ENCODE results near the gene BAD. TPM values are rescaled to one million over a fixed set of nuclear protein-coding genes. Genes with fewer than 3 reads are reported as not detected.

BAD gene
- total RNA-seq, 1 experiment from 2014 or later: 23.3 TPM

- H2AK5ac ChIP-seq (ENCODE audit: insufficient read length, low read length): no peak overlapping the region
- Mint-ChIP-seq H3K9me3 (no peaks in the 10 kb centered on the region; a peak in 1 of 5 replicates), H3K27ac (peak overlapping the region in 2 of 3 experiments; percentile 67 to 87; a peak in 6 of 7 replicates), H3K27me3 (ENCODE audit: low read depth) (no peaks in the 10 kb centered on the region), H3K4me1 (peaks cover 40 to 49% of the 10 kb centered on the region in 2 experiments), H3K4me3 (peak overlapping the region; percentile 88 to 94), H3K36me3 (ENCODE audit: insufficient read depth in 1 of 3, low read depth in 3 of 3) (peaks cover 12 to 22% (median 13%) of the 10 kb centered on the region in 3 experiments; a peak in 6 of 7 replicates)
- no peak overlapping the region for H3T11ph ChIP-seq (ENCODE audit: low read length)
- TF ChIP-seq, protein P1, sequence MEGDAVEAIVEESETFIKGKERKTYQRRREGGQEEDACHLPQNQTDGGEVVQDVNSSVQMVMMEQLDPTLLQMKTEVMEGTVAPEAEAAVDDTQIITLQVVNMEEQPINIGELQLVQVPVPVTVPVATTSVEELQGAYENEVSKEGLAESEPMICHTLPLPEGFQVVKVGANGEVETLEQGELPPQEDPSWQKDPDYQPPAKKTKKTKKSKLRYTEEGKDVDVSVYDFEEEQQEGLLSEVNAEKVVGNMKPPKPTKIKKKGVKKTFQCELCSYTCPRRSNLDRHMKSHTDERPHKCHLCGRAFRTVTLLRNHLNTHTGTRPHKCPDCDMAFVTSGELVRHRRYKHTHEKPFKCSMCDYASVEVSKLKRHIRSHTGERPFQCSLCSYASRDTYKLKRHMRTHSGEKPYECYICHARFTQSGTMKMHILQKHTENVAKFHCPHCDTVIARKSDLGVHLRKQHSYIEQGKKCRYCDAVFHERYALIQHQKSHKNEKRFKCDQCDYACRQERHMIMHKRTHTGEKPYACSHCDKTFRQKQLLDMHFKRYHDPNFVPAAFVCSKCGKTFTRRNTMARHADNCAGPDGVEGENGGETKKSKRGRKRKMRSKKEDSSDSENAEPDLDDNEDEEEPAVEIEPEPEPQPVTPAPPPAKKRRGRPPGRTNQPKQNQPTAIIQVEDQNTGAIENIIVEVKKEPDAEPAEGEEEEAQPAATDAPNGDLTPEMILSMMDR (conservative IDR thresholded peaks at IDR 0.05): no peak
- no peak overlapping the region for H2BK120ac ChIP-seq (ENCODE audit: low read depth, low read length, poor library complexity, severe bottlenecking)
- DNase-seq: no peak
- no peak overlapping the region for H3K27ac ChIP-seq (ENCODE audit: insufficient read length, low read depth, low read length)
- no peak overlapping the region for H2BK12ac ChIP-seq (ENCODE audit: insufficient read length, low read depth, low read length)
- no peak overlapping the region for H2AFZ ChIP-seq (ENCODE audit: low read length)
- no peaks in the 10 kb centered on the region for H3K79me1 ChIP-seq (ENCODE audit: insufficient read depth, low read depth, low read length, poor library complexity, severe bottlenecking)
- no peaks in the 10 kb centered on the region for H3K27me3 ChIP-seq (ENCODE audit: insufficient read depth, low read length)
- peaks cover 23% of the 10 kb centered on the region for H3K23me2 ChIP-seq (ENCODE audit: insufficient read length, low read depth, low read length, poor library complexity, severe bottlenecking)
- no peak overlapping the region for H4K8ac ChIP-seq (replicated peaks; ENCODE audit: insufficient read length, low read depth, low read length)
- H2BK15ac ChIP-seq (ENCODE audit: low read depth, low read length): no peak overlapping the region
- H3K4me1 ChIP-seq (ENCODE audit: insufficient read depth, low read length): peaks cover 9% of the 10 kb centered on the region; the same call in 1 of the 2 replicates
- H3K9ac ChIP-seq (ENCODE audit: extremely low read depth, insufficient read length, low read length): peak overlapping the region; percentile 50
- no peak overlapping the region for H3K56ac ChIP-seq (ENCODE audit: insufficient read length, low read depth, low read length)
- H3K4me2 ChIP-seq (ENCODE audit: insufficient read depth, insufficient read length, low read length): peak overlapping the region; percentile 39
- H4K5ac ChIP-seq (ENCODE audit: insufficient read length, low read depth, low read length): no peak overlapping the region
- no peaks in the 10 kb centered on the region for H3K9me3 ChIP-seq (ENCODE audit: control insufficient read depth, low read depth, low read length)
- no CpG with 5 or more reads among the region's 46 CpGs for WGBS (ENCODE audit: extremely low coverage, insufficient read length, low lambda C conversion rate)
- peak overlapping the region; percentile 37 for H3K14ac ChIP-seq (ENCODE audit: insufficient read depth, low read length)
- no peaks in the 10 kb centered on the region for H4K20me1 ChIP-seq (ENCODE audit: control insufficient read depth, insufficient read depth, insufficient read length)
- no peak overlapping the region for H2BK5ac ChIP-seq (ENCODE audit: insufficient read length, low read length)
- H2BK20ac ChIP-seq (ENCODE audit: low read depth, low read length, poor library complexity, severe bottlenecking): no peak overlapping the region
- H3K23ac ChIP-seq (ENCODE audit: insufficient read length, low read depth, low read length): no peak overlapping the region
- no peak overlapping the region for H3K4ac ChIP-seq (ENCODE audit: low read depth, low read length)
- no peak overlapping the region for H3K18ac ChIP-seq (ENCODE audit: insufficient read length, low read depth, low read length)
- H4K91ac ChIP-seq (ENCODE audit: insufficient read length, low read depth, low read length): no peak overlapping the region
- peaks cover 9% of the 10 kb centered on the region; the same call in 1 of the 2 replicates for H3K79me2 ChIP-seq (ENCODE audit: insufficient read depth, low read length)
These were observed 38.5 kb downstream of the BAD start for GRCh38 chr11:64245797-64246620.
